Type B pancreatic cell (in vitro differentiated cells): Measurements from ENCODE around the gene TRIM33. TPM values are rescaled to one million over a fixed set of nuclear protein-coding genes. Genes with fewer than 3 reads are reported as not detected.

ENCODE experiments used
- DNase-seq: peaks from one replicate; pipeline ENCODE4 v3.0.0; 2021; ENCODE audit warnings: mixed read lengths; ENCODE audit not compliant: unreplicated experiment; ENCODE audit errors: extremely low spot score
- H3K27ac Mint-ChIP-seq: 2 replicates; pipeline ENCODE4 v1.8.0; 2021; ENCODE audit warnings: mild to moderate bottlenecking, mixed read lengths
- H3K27me3 Mint-ChIP-seq: 2 replicates; pipeline ENCODE4 v1.8.0; 2021; ENCODE audit warnings: mixed read lengths
- H3K36me3 Mint-ChIP-seq: 2 replicates; pipeline ENCODE4 v1.8.0; 2021; ENCODE audit warnings: mixed read lengths
- H3K4me1 Mint-ChIP-seq: one replicate; pipeline ENCODE4 v1.8.0; 2021; ENCODE audit warnings: mixed read lengths; ENCODE audit not compliant: unreplicated experiment
- H3K4me3 Mint-ChIP-seq: 2 replicates; pipeline ENCODE4 v1.8.0; 2021; ENCODE audit warnings: mild to moderate bottlenecking, mixed read lengths
- H3K9me3 Mint-ChIP-seq: 2 replicates; pipeline ENCODE4 v1.8.0; 2021; ENCODE audit warnings: mixed read lengths
- total RNA-seq: library from RNA; stranded (reverse); gene quantifications from 2 replicates; pipeline ENCODE4 v1.2.1, GENCODE V29; 2021; ENCODE audit warnings: low replicate concordance
- TF ChIP-seq, protein P1 (sequence below): fragments of 200-600 bp; sonication (generic); conservative IDR thresholded peaks from 2 replicates; pipeline ENCODE4 v1.5.0; 2021; ENCODE audit warnings: antibody characterized with exemption, mild to moderate bottlenecking

Gene TRIM33
- total RNA-seq, 1 donor from 2014 or later: 46.6 TPM

- Mint-ChIP-seq H3K4me1 (no peaks in the 10 kb centered on the region), H3K27ac (no peak overlapping the region), H3K36me3 (no peaks in the 10 kb centered on the region), H3K27me3 (no peaks in the 10 kb centered on the region), H3K9me3 (no peaks in the 10 kb centered on the region), H3K4me3 (no peak overlapping the region)
- TF ChIP-seq, protein P1, sequence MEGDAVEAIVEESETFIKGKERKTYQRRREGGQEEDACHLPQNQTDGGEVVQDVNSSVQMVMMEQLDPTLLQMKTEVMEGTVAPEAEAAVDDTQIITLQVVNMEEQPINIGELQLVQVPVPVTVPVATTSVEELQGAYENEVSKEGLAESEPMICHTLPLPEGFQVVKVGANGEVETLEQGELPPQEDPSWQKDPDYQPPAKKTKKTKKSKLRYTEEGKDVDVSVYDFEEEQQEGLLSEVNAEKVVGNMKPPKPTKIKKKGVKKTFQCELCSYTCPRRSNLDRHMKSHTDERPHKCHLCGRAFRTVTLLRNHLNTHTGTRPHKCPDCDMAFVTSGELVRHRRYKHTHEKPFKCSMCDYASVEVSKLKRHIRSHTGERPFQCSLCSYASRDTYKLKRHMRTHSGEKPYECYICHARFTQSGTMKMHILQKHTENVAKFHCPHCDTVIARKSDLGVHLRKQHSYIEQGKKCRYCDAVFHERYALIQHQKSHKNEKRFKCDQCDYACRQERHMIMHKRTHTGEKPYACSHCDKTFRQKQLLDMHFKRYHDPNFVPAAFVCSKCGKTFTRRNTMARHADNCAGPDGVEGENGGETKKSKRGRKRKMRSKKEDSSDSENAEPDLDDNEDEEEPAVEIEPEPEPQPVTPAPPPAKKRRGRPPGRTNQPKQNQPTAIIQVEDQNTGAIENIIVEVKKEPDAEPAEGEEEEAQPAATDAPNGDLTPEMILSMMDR: no peak
- DNase-seq: no peak
Observed at GRCh38 chr1:114545315-114545714, 34.3 kb upstream of the TRIM33 start.

- Mint-ChIP-seq H3K4me3 (peak overlapping the region; percentile 10), H3K36me3 (no peaks in the 10 kb centered on the region), H3K27ac (peak overlapping the region; percentile 74), H3K4me1 (no peaks in the 10 kb centered on the region), H3K9me3 (peaks cover 7% of the 10 kb centered on the region), H3K27me3 (no peaks in the 10 kb centered on the region)
- DNase-seq: no peak
- TF ChIP-seq, protein P1: no peak
Observed at GRCh38 chr1:114540821-114541220, 29.8 kb upstream of the TRIM33 start.

DNA sequence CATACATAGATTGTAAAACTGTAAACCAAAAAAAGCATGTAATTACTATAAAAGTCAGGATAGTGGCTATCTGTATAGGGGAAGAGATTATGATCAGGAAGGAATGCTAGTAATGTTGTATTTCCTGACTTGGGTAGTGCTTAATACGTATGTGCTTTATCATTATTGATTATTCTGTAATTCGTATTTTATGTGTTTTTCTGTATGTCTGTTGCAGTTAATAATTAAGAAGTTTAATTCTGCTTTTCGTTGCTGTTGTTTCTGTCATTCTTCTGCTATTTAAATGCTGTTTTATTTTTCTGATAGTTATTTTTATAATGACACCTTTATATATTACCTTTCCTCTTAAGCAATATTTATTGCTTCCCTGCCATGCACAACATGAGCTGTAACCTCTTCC is 29.3 kb upstream of the TRIM33 start:
- Mint-ChIP-seq H3K27ac (peak overlapping the region; percentile 74), H3K9me3 (peaks cover 7% of the 10 kb centered on the region), H3K4me3 (peak overlapping the region; percentile 10), H3K36me3 (no peaks in the 10 kb centered on the region), H3K4me1 (no peaks in the 10 kb centered on the region), H3K27me3 (no peaks in the 10 kb centered on the region)
- no peak for DNase-seq
- TF ChIP-seq, protein P1: no peak

DNA sequence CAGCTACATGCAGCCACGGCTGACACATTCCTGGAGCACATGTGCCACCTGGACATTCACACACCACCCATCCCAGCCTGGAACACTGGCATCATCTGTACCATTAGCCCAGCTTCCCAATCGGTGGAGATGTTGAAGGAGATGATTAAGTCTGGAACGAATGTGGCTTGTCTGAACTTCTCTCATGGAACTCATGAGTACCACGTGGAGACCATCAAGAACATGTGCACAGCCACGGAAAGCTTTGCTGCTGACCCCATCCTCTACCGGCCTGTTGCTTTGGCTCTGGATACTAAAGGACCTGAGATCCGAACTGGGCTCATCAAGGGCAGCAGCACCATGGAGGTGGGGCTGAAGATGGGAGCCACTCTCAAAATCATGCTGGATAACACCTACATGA is 25.0 kb upstream of the TRIM33 start:
- no peaks in the 10 kb centered on the region for H3K4me1 Mint-ChIP-seq
- no peaks in the 10 kb centered on the region for H3K27me3 Mint-ChIP-seq
- H3K27ac Mint-ChIP-seq: no peak overlapping the region
- H3K4me3 Mint-ChIP-seq: no peak overlapping the region
- no peak for DNase-seq
- TF ChIP-seq, protein P1: no peak
- no peaks in the 10 kb centered on the region for H3K36me3 Mint-ChIP-seq
- peaks cover 7% of the 10 kb centered on the region for H3K9me3 Mint-ChIP-seq

DNA sequence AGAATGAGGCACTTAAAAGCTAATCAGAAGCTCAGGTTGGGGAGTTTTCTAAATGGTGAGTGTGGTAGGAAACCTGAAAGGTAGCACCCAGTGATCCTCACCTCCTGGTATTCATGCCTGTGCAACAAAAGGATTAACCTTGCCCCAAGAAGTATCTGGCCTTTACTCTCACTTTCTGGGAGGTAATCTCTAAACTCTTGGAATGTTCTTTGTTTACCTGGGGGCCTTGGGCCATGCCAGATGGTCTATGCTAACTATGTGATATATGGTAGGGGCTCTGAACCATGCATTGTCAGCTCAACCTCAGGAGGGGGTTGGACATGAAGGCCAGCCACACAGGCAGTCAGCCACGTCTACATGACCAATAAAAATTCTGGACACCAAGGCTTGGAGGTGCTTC is 24.4 kb upstream of the TRIM33 start:
- H3K36me3 Mint-ChIP-seq: no peaks in the 10 kb centered on the region
- H3K4me1 Mint-ChIP-seq: no peaks in the 10 kb centered on the region
- H3K9me3 Mint-ChIP-seq: peaks cover 7% of the 10 kb centered on the region
- H3K27ac Mint-ChIP-seq: no peak overlapping the region
- DNase-seq: no peak
- no peak overlapping the region for H3K4me3 Mint-ChIP-seq
- no peaks in the 10 kb centered on the region for H3K27me3 Mint-ChIP-seq
- TF ChIP-seq, protein P1: no peak

DNA sequence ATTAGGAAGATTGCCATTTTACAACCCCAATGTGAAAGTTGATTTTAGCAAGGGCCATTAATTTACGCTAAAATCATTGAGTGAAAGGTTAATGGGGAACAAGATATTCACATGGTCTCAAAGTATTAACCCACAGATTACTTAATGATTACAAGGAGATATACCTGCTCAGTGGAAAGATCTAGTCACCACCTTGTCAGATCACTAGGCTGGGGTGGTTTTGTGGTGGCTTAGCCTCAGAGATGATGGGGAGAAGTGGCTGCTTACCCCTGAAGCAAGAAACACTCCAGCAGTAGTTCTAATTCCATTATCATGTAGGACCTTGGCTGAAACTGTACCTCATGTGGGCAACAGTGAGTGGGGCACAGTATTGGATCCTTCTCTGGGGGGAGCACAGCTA is 20.1 kb upstream of the TRIM33 start:
- Mint-ChIP-seq H3K4me3 (no peak overlapping the region), H3K36me3 (no peaks in the 10 kb centered on the region), H3K4me1 (no peaks in the 10 kb centered on the region), H3K27me3 (no peaks in the 10 kb centered on the region), H3K27ac (no peak overlapping the region), H3K9me3 (no peaks in the 10 kb centered on the region)
- DNase-seq: no peak
- TF ChIP-seq, protein P1: no peak
